Neural cell (in vitro differentiated cells): ENCODE measurements around the gene PAXIP1.

Experiments
- EP300 ChIP-seq: fragments of 450-650 bp; conservative IDR thresholded peaks from 2 replicates; pipeline ENCODE4 v1.6.1; 2014; ENCODE audit warnings: antibody characterized with exemption, mild to moderate bottlenecking, moderate library complexity; ENCODE audit not compliant: poor library complexity, severe bottlenecking
- EZH2 ChIP-seq: fragments of 200-600, 300-800 bp; shearing (Covaris generic), sonication (generic); IDR thresholded peaks from 2 replicates; pipeline ENCODE4 v1.6.1; 2014; ENCODE audit warnings: antibody characterized with exemption, low read length, borderline replicate concordance, mild to moderate bottlenecking; ENCODE audit not compliant: insufficient read depth, poor library complexity, severe bottlenecking
- MXI1 ChIP-seq: fragments of 450-650 bp; conservative IDR thresholded peaks from 2 replicates; pipeline ENCODE4 v1.6.1; 2014; ENCODE audit warnings: antibody characterized with exemption, mild to moderate bottlenecking; ENCODE audit not compliant: poor library complexity, severe bottlenecking
- POLR2AphosphoS5 ChIP-seq: IDR thresholded peaks from 2 replicates; pipeline ENCODE4 v1.6.1; 2012
- RAD21 ChIP-seq: fragments of 450-650 bp; conservative IDR thresholded peaks from 2 replicates; pipeline ENCODE4 v1.6.1; 2014; ENCODE audit warnings: antibody characterized with exemption, mild to moderate bottlenecking, moderate library complexity
- REST ChIP-seq: IDR thresholded peaks from 2 replicates; pipeline ENCODE4 v1.6.1; 2012; ENCODE audit warnings: borderline replicate concordance
- SMC3 ChIP-seq: fragments of 450-650 bp; conservative IDR thresholded peaks from 2 replicates; pipeline ENCODE4 v1.6.1; 2014; ENCODE audit warnings: antibody characterized with exemption, mild to moderate bottlenecking, moderate library complexity; ENCODE audit not compliant: poor library complexity
- TAF1 ChIP-seq: IDR thresholded peaks from 2 replicates; pipeline ENCODE4 v1.6.1; 2012; ENCODE audit warnings: low read depth
- TF ChIP-seq, protein P1 (sequence below): fragments of 450-650 bp; IDR thresholded peaks from 2 replicates; pipeline ENCODE4 v1.5.1; 2014; ENCODE audit warnings: antibody characterized with exemption, mild to moderate bottlenecking, moderate library complexity; ENCODE audit not compliant: poor library complexity, severe bottlenecking

- TF ChIP-seq, protein P1, sequence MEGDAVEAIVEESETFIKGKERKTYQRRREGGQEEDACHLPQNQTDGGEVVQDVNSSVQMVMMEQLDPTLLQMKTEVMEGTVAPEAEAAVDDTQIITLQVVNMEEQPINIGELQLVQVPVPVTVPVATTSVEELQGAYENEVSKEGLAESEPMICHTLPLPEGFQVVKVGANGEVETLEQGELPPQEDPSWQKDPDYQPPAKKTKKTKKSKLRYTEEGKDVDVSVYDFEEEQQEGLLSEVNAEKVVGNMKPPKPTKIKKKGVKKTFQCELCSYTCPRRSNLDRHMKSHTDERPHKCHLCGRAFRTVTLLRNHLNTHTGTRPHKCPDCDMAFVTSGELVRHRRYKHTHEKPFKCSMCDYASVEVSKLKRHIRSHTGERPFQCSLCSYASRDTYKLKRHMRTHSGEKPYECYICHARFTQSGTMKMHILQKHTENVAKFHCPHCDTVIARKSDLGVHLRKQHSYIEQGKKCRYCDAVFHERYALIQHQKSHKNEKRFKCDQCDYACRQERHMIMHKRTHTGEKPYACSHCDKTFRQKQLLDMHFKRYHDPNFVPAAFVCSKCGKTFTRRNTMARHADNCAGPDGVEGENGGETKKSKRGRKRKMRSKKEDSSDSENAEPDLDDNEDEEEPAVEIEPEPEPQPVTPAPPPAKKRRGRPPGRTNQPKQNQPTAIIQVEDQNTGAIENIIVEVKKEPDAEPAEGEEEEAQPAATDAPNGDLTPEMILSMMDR: no peak
- TF ChIP-seq POLR2AphosphoS5 (no peak), EP300 (peak; percentile 65), RAD21 (no peak), TAF1 (no peak), EZH2 (no peak), REST (no peak), SMC3 (no peak), MXI1 (peak; percentile 1)
These were observed at the start of gene PAXIP1 for GRCh38 chr7:155003092-155003375.
